NT2/D1 (cell line): Measurements from ENCODE around the gene SLC25A21.

Experiments
- DNase-seq: peaks from one replicate; pipeline ENCODE4 v3.0.0-alpha.2; 2011; ENCODE audit warnings: low read depth, low spot score
- H3K27me3 ChIP-seq: 2 replicates; pipeline ENCODE4 v1.6.0; 2011; ENCODE audit warnings: mild to moderate bottlenecking; ENCODE audit not compliant: insufficient read length, insufficient read depth
- H3K36me3 ChIP-seq: 2 replicates; pipeline ENCODE4 v1.6.1; 2011; ENCODE audit warnings: mild to moderate bottlenecking, low read length, mixed read lengths; ENCODE audit not compliant: insufficient read depth, insufficient read length
- H3K4me1 ChIP-seq: 2 replicates; pipeline ENCODE4 v1.5.1; 2011; ENCODE audit not compliant: insufficient read depth, insufficient read length
- H3K4me3 ChIP-seq: 2 replicates; pipeline ENCODE4 v1.5.1; 2011; ENCODE audit warnings: low read depth; ENCODE audit not compliant: insufficient read length
- H3K9ac ChIP-seq: 2 replicates; pipeline ENCODE4 v1.6.0; 2011; ENCODE audit warnings: low read depth; ENCODE audit not compliant: insufficient read length
- H3K9me3 ChIP-seq: 2 replicates; pipeline ENCODE4 v1.5.1; 2011; ENCODE audit warnings: mild to moderate bottlenecking, low read length; ENCODE audit not compliant: insufficient read depth
- SUZ12 ChIP-seq: IDR thresholded peaks from 2 replicates; pipeline ENCODE4 v1.6.1; 2011; ENCODE audit not compliant: insufficient read length, insufficient read depth; ENCODE audit errors: extremely low read depth
- YY1 ChIP-seq: IDR thresholded peaks from 2 replicates; pipeline ENCODE4 v1.6.1; 2011; ENCODE audit not compliant: insufficient read length, insufficient read depth
- ZNF274 ChIP-seq: IDR thresholded peaks from 2 replicates; pipeline ENCODE4 v1.6.1; 2011; ENCODE audit warnings: mild to moderate bottlenecking, low read depth, low read length

SLC25A21 gene

GRCh38 chr14:36633580-36633979 is 538.8 kb downstream of the SLC25A21 start:
- Histone ChIP-seq H3K36me3 (no peaks in the 10 kb centered on the region), H3K9me3 (no peaks in the 10 kb centered on the region), H3K9ac (no peak overlapping the region), H3K4me3 (no peak overlapping the region), H3K4me1 (no peaks in the 10 kb centered on the region), H3K27me3 (no peaks in the 10 kb centered on the region)
- TF ChIP-seq ZNF274: no peak
- no peak for TF ChIP-seq SUZ12
- no peak for TF ChIP-seq YY1
- DNase-seq: no peak
